Posterior vena cava (tissue), 2 donors: Measurements from ENCODE around the gene KCNQ1. TPM values are rescaled to one million over a fixed set of nuclear protein-coding genes. Genes with fewer than 3 reads are reported as not detected.

Experiments used
- DNase-seq: peaks from one replicate; pipeline ENCODE4 v3.0.0-alpha.2; 2020; ENCODE audit warnings: low spot score
- intact Hi-C, 2 donors: fragments of 100-400 bp; cut with DNase I; formaldehyde crosslinking; loops; one replicate each; pipeline versions ENCODE4 v1.14.1 to v1.14.2; 2022 to 2023
- total RNA-seq, 2 donors: library from RNA; stranded (reverse); fragmentation: NEBNext Ultra II Directional; extraction: Animal tissue kit (Norgen Biotek cat#: 25700); gene quantifications; one replicate each; pipeline ENCODE4 v1.2.1, GENCODE V29; 2021
- donor health status: DM: yes; HTN: yes; CAD: no.
- donor health status: DM: yes; HTN: yes; CAD: no.

The KCNQ1 gene
- total RNA-seq, 2 donors from 2014 or later, result 4.7 to 7.2 TPM

GRCh38 chr11:2512431-2513407 lies 67.9 kb downstream of the KCNQ1 start:
- DNase-seq, result peak; percentile 72

GRCh38 chr11:2513441-2513840 lies 68.6 kb downstream of the KCNQ1 start:
- peak; percentile 63 for DNase-seq
- intact Hi-C loops, result loop anchor here in 1 of 2 donors (10.0 kb wide), 1 partner anchor 1691 kb away; no protein-coding TSS in a partner anchor

More at GRCh38 chr11:2512431-2513407, 67.9 kb downstream of the KCNQ1 start:
- intact Hi-C loops, result loop anchor here in 1 of 2 donors (10.0 kb wide), 1 partner anchor 1692 kb away; no protein-coding TSS in a partner anchor

GRCh38 chr11:2515401-2516275 lies 70.8 kb downstream of the KCNQ1 start:
- DNase-seq, result peak; percentile 61
- intact Hi-C loops, result loop anchor here in 1 of 2 donors (10.0 kb wide), 1 partner anchor 1689 kb away; no protein-coding TSS in a partner anchor

GRCh38 chr11:2516276-2517015 lies 71.6 kb downstream of the KCNQ1 start:
- intact Hi-C loops, result loop anchor here in 1 of 2 donors (10.0 kb wide), 1 partner anchor 1688 kb away; no protein-coding TSS in a partner anchor
- peak; percentile 50 for DNase-seq

- intact Hi-C loops, result loop anchor here in 1 of 2 donors (10.0 kb wide), 1 partner anchor 1688 kb away; no protein-coding TSS in a partner anchor
- DNase-seq, result peak; percentile 61
Measured at GRCh38 chr11:2517016-2517385, 72.2 kb downstream of the KCNQ1 start.

- intact Hi-C loops, result loop anchor here in 1 of 2 donors (10.0 kb wide), 1 partner anchor 1687 kb away; no protein-coding TSS in a partner anchor
- peak; percentile 68 for DNase-seq
Measured at GRCh38 chr11:2517386-2518064, 72.7 kb downstream of the KCNQ1 start.

- intact Hi-C loops, result loop anchor here in 1 of 2 donors (10.0 kb wide), 1 partner anchor 1686 kb away; no protein-coding TSS in a partner anchor
- peak; percentile 67 for DNase-seq
Measured at GRCh38 chr11:2518111-2518982, 73.5 kb downstream of the KCNQ1 start.

- peak; percentile 23 for DNase-seq
- intact Hi-C loops, result loop anchor here in 1 of 2 donors (10.0 kb wide), 1 partner anchor 1686 kb away; no protein-coding TSS in a partner anchor
Measured at GRCh38 chr11:2518983-2519340, 74.2 kb downstream of the KCNQ1 start.

- intact Hi-C loops, result loop anchor here in 1 of 2 donors (10.0 kb wide), 1 partner anchor 1685 kb away; no protein-coding TSS in a partner anchor
- DNase-seq, result no peak
Measured at GRCh38 chr11:2519517-2519861, 74.7 kb downstream of the KCNQ1 start.

- DNase-seq, result peak; percentile 71
- intact Hi-C loops, result loop anchor here in 1 of 2 donors (10.0 kb wide), 1 partner anchor 1685 kb away; no protein-coding TSS in a partner anchor
Measured at GRCh38 chr11:2519862-2520735, 75.3 kb downstream of the KCNQ1 start.

- no peak for DNase-seq
- intact Hi-C loops, result no loop called here
Measured at GRCh38 chr11:2520736-2521035, 75.9 kb downstream of the KCNQ1 start.

GRCh38 chr11:2521081-2521732 lies 76.4 kb downstream of the KCNQ1 start:
- intact Hi-C loops, result no loop called here

GRCh38 chr11:2521733-2522630 lies 77.2 kb downstream of the KCNQ1 start:
- intact Hi-C loops, result no loop called here
- peak; percentile 68 for DNase-seq

More at GRCh38 chr11:2521081-2521732, 76.4 kb downstream of the KCNQ1 start:
- peak; percentile 58 for DNase-seq

GRCh38 chr11:2522631-2523255 lies 77.9 kb downstream of the KCNQ1 start:
- peak; percentile 47 for DNase-seq

More at GRCh38 chr11:2522631-2523255, 77.9 kb downstream of the KCNQ1 start:
- intact Hi-C loops, result no loop called here
